ENCODE results near the gene ZNF358.
"Not testable (repeated sequence)": the region's sequence is repeated elsewhere in the genome, so short reads cannot be mapped to it uniquely, and the experiment has no call there.

Gene ZNF358

DNA sequence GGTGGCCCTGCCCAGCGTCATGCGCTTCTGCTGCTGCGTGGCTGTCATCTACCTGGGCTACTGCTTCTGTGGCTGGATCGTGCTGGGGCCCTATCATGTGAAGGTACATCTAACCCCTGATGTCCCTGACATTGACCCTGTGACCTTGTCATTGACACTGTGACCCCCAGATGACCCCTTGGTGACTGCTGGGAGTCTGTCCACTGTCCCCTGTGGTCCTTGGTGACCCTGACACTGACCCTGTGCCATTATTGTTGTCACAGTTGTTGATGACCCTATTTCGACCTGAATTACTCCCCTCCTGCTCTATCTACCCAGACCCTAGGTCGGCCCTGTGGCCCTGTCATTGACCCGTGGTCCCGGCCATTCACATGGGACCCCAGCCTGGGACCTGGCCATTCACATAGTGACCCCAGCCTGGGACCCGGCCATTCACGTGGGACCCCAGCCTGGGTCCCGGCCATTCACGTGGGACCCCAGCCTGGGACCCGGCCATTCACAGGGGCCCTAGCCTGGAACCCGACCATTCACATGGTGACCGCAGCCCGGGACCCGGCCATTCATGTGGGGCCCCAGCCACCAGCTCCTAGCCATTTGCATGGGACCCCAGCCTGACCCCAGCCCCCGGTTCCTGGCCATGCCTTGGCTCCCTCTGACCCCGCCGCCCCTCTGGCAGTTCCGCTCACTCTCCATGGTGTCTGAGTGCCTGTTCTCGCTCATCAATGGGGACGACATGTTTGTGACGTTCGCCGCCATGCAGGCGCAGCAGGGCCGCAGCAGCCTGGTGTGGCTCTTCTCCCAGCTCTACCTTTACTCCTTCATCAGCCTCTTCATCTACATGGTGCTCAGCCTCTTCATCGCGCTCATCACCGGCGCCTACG is 13.9 kb downstream of the ZNF358 start:
- no peaks in the 10 kb centered on the region for H3K27me3 ChIP-seq (ENCODE audit: control insufficient read depth in 1 of 2, insufficient read depth in 2 of 2, low read length in 2 of 2)
- H3K9ac ChIP-seq (ENCODE audit: low read length in 2 of 2) = no peak overlapping the region
- peaks cover 0 to 20% of the 10 kb centered on the region in 2 donors for H3K36me3 ChIP-seq (ENCODE audit: control insufficient read depth in 2 of 2, insufficient read depth in 2 of 2, low read length in 2 of 2)
- no peaks in the 10 kb centered on the region for H3K9me3 ChIP-seq (ENCODE audit: control insufficient read depth in 2 of 2, low read length in 2 of 2)
- H3K4me3 ChIP-seq (ENCODE audit: low read length in 2 of 2) = no peak overlapping the region
- no peak overlapping the region for H3K27ac ChIP-seq (ENCODE audit: low read length)
- H3K4me1 ChIP-seq (ENCODE audit: control insufficient read depth, insufficient read depth, low read length) = peaks cover 16% of the 10 kb centered on the region

DNA sequence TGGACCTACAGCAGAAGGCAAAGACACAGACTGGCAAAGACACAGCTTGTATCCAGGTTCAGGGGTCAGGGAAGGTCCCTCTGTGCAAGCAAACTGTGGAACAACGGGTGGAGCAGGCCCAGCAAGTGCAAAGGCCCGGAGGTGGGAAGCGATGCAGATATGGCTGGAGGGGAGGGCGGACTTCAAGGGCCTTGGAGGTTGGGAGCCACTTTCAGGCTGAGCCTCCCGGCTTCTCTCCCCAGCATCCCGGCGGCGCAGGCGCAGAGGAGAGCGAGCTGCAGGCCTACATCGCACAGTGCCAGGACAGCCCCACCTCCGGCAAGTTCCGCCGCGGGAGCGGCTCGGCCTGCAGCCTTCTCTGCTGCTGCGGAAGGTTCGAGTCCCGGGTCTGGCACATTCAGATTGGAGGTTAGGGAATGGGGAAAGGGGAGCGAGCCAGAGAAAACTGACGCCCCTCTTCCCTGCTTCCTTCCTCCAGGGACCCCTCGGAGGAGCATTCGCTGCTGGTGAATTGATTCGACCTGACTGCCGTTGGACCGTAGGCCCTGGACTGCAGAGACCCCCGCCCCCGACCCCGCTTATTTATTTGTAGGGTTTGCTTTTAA is 17.5 kb downstream of the ZNF358 start:
- H3K4me1 ChIP-seq (ENCODE audit: control insufficient read depth, insufficient read depth, low read length) = peaks cover 21% of the 10 kb centered on the region
- peaks cover 6 to 14% of the 10 kb centered on the region in 2 donors for H3K36me3 ChIP-seq (ENCODE audit: control insufficient read depth in 2 of 2, insufficient read depth in 2 of 2, low read length in 2 of 2)
- peak overlapping the region; percentile 93 to 99 for H3K4me3 ChIP-seq (ENCODE audit: low read length in 2 of 2)
- peak overlapping the region; percentile 90 for H3K27ac ChIP-seq (ENCODE audit: low read length)
- no peaks in the 10 kb centered on the region for H3K9me3 ChIP-seq (ENCODE audit: control insufficient read depth in 2 of 2, low read length in 2 of 2)
- no peaks in the 10 kb centered on the region for H3K27me3 ChIP-seq (ENCODE audit: control insufficient read depth in 1 of 2, insufficient read depth in 2 of 2, low read length in 2 of 2)
- peak overlapping the region; percentile 81 to 92 for H3K9ac ChIP-seq (ENCODE audit: low read length in 2 of 2)

DNA sequence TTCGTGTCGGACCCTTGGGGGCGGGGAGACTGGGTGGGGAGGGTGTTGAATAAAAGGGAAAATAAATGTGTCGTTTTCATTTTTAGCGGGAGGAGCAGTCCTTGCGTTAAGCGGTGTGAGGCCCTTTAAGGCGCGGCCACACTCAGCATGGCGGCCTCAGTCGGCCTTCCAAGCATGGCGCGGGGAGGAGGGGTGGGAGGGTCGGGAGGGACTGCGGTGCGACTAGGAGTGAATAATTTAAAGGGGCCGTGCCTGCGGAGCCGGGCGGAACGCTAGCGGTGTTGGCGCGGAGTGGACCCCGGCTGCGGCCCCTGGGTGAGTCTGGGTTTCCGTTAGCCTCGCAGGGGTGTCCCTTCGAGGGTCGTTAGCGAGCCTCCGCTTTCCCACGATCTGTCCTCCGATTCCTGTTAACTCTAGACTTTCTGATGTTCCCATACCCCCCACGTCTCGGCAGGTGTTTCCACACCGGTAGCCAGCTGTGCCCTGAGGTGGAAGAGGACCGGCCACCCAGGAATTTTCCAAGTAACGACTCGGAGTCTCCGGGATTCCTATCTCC is 18.1 kb downstream of the ZNF358 start:
- H3K9me3 ChIP-seq (ENCODE audit: control insufficient read depth in 2 of 2, low read length in 2 of 2) = no peaks in the 10 kb centered on the region
- H3K36me3 ChIP-seq (ENCODE audit: control insufficient read depth in 2 of 2, insufficient read depth in 2 of 2, low read length in 2 of 2) = peaks cover 11 to 16% of the 10 kb centered on the region in 2 donors
- no peaks in the 10 kb centered on the region for H3K27me3 ChIP-seq (ENCODE audit: control insufficient read depth in 1 of 2, insufficient read depth in 2 of 2, low read length in 2 of 2)
- peaks cover 21% of the 10 kb centered on the region for H3K4me1 ChIP-seq (ENCODE audit: control insufficient read depth, insufficient read depth, low read length)
- H3K9ac ChIP-seq (ENCODE audit: low read length in 2 of 2) = peak overlapping the region; percentile 85 to 92
- peak overlapping the region; percentile 90 for H3K27ac ChIP-seq (ENCODE audit: low read length)
- H3K4me3 ChIP-seq (ENCODE audit: low read length in 2 of 2) = peak overlapping the region; percentile 93 to 99

DNA sequence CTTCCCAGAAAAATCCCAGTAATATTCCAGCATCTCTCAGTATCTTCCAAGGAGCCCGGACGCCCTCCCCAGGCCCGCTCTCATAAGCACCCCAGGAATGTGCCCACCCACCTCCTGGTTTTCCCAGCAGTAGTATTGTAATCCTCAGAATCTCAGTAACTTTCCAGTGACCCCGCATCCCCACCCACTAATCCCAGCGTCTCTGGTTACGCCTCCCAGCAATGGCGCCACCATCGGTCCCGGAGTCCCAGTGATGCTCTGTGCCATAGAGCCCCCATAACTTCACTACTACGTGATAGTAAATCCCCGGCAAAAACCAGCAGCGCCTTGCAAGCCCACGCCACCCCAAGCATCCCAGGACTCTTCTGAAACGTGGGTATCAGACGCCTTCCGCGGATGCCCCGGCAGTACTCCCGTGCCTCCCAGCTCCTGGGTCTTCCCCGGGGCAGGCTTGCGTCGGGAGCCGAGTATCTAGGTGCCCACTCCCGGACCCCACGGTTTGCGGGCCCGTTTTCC is 18.7 kb downstream of the ZNF358 start:
- Histone ChIP-seq H3K4me3 (ENCODE audit: low read length in 2 of 2) (peak overlapping the region; percentile 93 to 99), H3K27me3 (ENCODE audit: control insufficient read depth in 1 of 2, insufficient read depth in 2 of 2, low read length in 2 of 2) (no peaks in the 10 kb centered on the region), H3K9me3 (ENCODE audit: control insufficient read depth in 2 of 2, low read length in 2 of 2) (no peaks in the 10 kb centered on the region), H3K4me1 (ENCODE audit: control insufficient read depth, insufficient read depth, low read length) (peaks cover 21% of the 10 kb centered on the region), H3K36me3 (ENCODE audit: control insufficient read depth in 2 of 2, insufficient read depth in 2 of 2, low read length in 2 of 2) (peaks cover 11 to 14% of the 10 kb centered on the region in 2 donors), H3K9ac (ENCODE audit: low read length in 2 of 2) (peak overlapping the region; percentile 85 to 92), H3K27ac (ENCODE audit: low read length) (peak overlapping the region; percentile 90)

DNA sequence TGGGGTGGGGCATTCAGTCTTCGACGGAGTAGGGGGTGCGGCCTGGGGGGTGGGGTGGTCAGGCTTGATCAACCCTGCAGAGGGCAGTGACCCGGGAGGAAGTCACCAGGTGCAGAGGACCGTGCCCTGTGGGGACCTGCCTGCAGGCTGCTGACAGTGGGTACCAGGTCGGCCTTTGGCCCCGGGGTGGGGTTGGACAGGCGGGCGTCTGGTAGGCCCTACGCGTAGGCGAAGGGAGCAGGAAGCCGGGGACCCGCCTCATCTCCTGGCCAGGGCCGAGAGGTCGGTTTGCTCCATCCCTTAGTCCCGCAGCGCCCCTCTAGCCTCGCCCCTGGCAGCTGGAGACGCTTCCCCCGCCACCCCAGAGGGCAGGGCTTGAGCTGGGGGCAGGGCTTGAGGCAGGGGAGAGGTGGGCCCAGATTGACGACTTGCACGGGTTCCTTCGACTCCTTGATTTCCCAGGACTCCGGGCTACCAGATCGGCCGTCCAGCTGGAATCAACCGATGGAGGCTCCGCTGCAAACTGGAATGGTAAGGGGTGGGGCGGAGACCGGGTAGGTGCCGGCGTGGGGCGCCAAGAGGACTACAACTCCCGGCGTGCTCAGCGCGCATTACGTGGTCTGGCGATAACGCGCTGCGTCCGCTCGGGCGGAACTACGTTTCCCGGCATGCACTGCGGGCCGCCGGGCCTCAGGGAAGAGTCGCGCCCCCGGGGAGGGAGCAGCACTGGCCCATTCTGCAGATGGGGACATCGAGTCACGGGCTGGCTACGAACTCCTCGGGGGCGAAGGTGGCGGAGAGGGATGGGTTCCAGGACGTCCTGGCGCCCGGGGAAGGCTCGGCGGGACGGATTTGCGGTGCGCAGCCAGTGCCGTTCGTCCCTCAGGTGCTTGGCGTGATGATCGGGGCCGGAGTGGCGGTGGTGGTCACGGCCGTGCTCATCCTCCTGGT is 19.4 kb downstream of the ZNF358 start, which contains the start of gene PNPLA6:
Gene PNPLA6 (plus strand): TSS at position 671 of the 951 bp plus-strand sequence. CDS start 72 bp downstream, at position 743.
- H3K9ac ChIP-seq (ENCODE audit: low read length in 2 of 2) = peak within 1 kb of the TSS; percentile 85 to 92
- peaks cover 11 to 18% of the 10 kb centered on the region in 2 donors for H3K36me3 ChIP-seq (ENCODE audit: control insufficient read depth in 2 of 2, insufficient read depth in 2 of 2, low read length in 2 of 2)
- H3K27ac ChIP-seq (ENCODE audit: low read length) = peak within 1 kb of the TSS; percentile 90
- H3K27me3 ChIP-seq (ENCODE audit: control insufficient read depth in 1 of 2, insufficient read depth in 2 of 2, low read length in 2 of 2) = no peaks in the 10 kb centered on the region
- no peaks in the 10 kb centered on the region for H3K9me3 ChIP-seq (ENCODE audit: control insufficient read depth in 2 of 2, low read length in 2 of 2)
- H3K4me3 ChIP-seq (ENCODE audit: low read length in 2 of 2) = peak within 1 kb of the TSS; percentile 93 to 99
- H3K4me1 ChIP-seq (ENCODE audit: control insufficient read depth, insufficient read depth, low read length) = peaks cover 21% of the 10 kb centered on the region

DNA sequence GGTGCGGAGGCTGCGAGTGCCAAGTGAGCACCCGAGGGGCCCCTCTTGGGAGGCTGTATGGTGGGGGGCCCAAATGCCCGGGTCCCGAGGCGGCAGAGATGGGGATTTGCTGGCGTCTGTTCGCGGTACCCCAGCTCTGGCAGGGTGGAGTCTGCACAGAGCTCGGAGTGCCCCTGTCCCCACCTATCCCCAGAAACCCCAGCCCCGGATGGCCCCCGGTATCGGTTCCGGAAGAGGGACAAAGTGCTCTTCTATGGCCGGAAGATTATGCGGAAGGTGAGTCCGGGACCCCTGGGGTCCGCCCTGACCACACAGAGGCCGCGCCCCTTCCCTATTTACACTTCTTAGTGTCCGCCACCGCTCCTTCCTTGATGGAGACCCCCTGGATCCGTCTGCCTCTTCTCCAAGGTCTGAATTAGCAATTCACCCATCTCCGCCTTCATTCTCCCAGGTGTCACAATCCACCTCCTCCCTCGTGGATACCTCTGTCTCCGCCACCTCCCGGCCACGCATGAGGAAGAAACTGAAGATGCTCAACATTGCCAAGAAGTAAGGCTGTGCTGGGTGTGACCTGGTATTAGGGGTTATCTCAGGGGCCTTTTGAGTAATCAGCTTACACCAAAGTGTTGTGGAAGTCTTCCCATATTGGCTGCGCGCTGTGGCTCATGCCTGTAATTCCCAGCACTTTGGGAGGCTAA is 20.2 kb downstream of the ZNF358 start:
- Histone ChIP-seq H3K9me3 (ENCODE audit: control insufficient read depth in 2 of 2, low read length in 2 of 2) (no peaks in the 10 kb centered on the region), H3K27me3 (ENCODE audit: control insufficient read depth in 1 of 2, insufficient read depth in 2 of 2, low read length in 2 of 2) (no peaks in the 10 kb centered on the region), H3K9ac (ENCODE audit: low read length in 2 of 2) (peak overlapping the region; percentile 85 to 92), H3K4me1 (ENCODE audit: control insufficient read depth, insufficient read depth, low read length) (peaks cover 21% of the 10 kb centered on the region), H3K4me3 (ENCODE audit: low read length in 2 of 2) (peak overlapping the region; percentile 93 to 99), H3K36me3 (ENCODE audit: control insufficient read depth in 2 of 2, insufficient read depth in 2 of 2, low read length in 2 of 2) (peaks cover 11 to 21% of the 10 kb centered on the region in 2 donors), H3K27ac (ENCODE audit: low read length) (peak overlapping the region; percentile 90)

DNA sequence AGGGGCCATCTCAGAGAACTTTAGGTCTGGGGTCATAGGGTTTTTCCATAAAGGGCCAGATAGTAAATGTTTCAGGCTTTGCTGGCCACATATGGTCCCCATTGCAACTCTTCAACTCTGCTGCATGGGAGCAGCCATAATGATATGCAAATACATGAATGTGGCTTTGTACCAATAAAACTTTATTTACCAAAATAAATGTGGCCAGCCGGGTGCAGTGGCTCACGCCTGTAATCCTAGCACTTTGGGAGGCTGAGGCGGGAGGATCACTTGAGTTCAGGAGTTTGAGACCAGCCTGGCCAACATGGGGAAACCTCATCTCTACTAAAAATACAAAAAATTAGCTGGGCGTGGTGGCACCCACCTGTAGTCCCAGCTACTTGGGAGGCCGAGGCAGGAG is 23.1 kb downstream of the ZNF358 start:
- H3K9me3 ChIP-seq (ENCODE audit: control insufficient read depth in 2 of 2, low read length in 2 of 2); H3K9ac ChIP-seq (ENCODE audit: low read length in 2 of 2); H3K27me3 ChIP-seq (ENCODE audit: control insufficient read depth in 1 of 2, insufficient read depth in 2 of 2, low read length in 2 of 2); H3K4me3 ChIP-seq (ENCODE audit: low read length in 2 of 2); H3K27ac ChIP-seq (ENCODE audit: low read length): not testable (repeated sequence)
- Histone ChIP-seq H3K36me3 (ENCODE audit: control insufficient read depth in 2 of 2, insufficient read depth in 2 of 2, low read length in 2 of 2) (peaks cover 24 to 36% of the 10 kb centered on the region in 2 donors), H3K4me1 (ENCODE audit: control insufficient read depth, insufficient read depth, low read length) (peaks cover 13% of the 10 kb centered on the region)

DNA sequence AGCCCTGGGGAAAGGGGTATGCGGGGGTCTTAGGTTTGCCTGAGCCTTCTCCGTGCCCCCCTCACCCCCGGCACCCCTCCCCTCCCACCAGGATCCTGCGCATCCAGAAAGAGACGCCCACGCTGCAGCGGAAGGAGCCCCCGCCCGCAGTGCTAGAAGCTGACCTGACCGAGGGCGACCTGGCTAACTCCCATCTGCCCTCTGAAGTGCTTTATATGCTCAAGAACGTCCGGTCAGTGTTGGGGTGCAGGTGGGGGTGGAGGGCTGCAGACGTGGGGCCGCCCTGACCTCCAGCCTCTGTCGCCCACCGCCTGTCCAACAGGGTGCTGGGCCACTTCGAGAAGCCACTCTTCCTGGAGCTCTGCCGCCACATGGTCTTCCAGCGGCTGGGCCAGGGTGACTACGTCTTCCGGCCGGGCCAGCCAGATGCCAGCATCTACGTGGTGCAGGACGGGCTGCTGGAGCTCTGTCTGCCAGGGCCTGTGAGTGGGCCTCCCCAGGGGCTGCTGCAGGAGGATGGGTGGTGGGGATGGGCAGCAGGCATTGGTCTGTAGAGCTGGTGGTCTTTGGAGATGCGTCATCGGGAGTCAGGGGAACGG is 24.0 kb downstream of the ZNF358 start:
- no peak overlapping the region for H3K9ac ChIP-seq (ENCODE audit: low read length in 2 of 2)
- H3K36me3 ChIP-seq (ENCODE audit: control insufficient read depth in 2 of 2, insufficient read depth in 2 of 2, low read length in 2 of 2) = peaks cover 24 to 38% of the 10 kb centered on the region in 2 donors
- peaks cover 7% of the 10 kb centered on the region for H3K4me1 ChIP-seq (ENCODE audit: control insufficient read depth, insufficient read depth, low read length)
- no peaks in the 10 kb centered on the region for H3K27me3 ChIP-seq (ENCODE audit: control insufficient read depth in 1 of 2, insufficient read depth in 2 of 2, low read length in 2 of 2)
- H3K27ac ChIP-seq (ENCODE audit: low read length) = no peak overlapping the region
- no peaks in the 10 kb centered on the region for H3K9me3 ChIP-seq (ENCODE audit: control insufficient read depth in 2 of 2, low read length in 2 of 2)
- no peak overlapping the region for H3K4me3 ChIP-seq (ENCODE audit: low read length in 2 of 2)

DNA sequence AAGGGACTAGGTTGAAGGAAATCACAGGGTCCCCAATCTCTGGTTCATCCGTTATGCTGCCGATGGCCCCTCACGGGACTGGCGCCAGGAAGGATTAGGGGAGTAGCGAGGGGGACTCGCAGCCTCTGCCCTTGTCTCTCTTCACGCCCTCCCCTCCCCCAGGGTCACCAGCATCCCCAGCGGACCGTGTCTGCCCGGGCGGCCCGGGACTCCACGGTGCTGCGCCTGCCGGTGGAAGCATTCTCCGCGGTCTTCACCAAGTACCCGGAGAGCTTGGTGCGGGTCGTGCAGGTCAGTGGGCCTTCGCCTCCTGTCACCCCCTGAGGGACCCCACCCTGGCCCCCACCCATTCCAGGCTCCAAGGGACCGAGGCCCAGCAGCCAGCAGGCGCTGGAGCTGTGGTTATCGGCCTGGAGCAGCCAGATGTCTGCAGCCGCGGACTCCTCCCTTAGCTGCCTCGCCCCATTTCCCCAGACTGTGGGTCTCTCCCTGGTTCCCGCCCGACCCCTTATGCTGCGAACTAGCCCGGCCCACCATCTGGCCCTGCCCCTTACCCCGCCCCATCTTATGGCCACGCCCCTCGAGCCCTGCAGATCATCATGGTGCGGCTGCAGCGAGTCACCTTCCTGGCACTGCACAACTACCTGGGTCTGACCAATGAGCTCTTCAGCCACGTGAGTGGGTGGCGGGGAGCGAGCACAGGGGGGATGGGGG is 25.0 kb downstream of the ZNF358 start:
- no peak overlapping the region for H3K9ac ChIP-seq (ENCODE audit: low read length in 2 of 2)
- no peaks in the 10 kb centered on the region for H3K9me3 ChIP-seq (ENCODE audit: control insufficient read depth in 2 of 2, low read length in 2 of 2)
- H3K4me3 ChIP-seq (ENCODE audit: low read length in 2 of 2) = no peak overlapping the region
- H3K27ac ChIP-seq (ENCODE audit: low read length) = no peak overlapping the region
- no peaks in the 10 kb centered on the region for H3K27me3 ChIP-seq (ENCODE audit: control insufficient read depth in 1 of 2, insufficient read depth in 2 of 2, low read length in 2 of 2)
- H3K4me1 ChIP-seq (ENCODE audit: control insufficient read depth, insufficient read depth, low read length) = peaks cover 6% of the 10 kb centered on the region
- H3K36me3 ChIP-seq (ENCODE audit: control insufficient read depth in 2 of 2, insufficient read depth in 2 of 2, low read length in 2 of 2) = peaks cover 24 to 38% of the 10 kb centered on the region in 2 donors
